ENCODE results near the gene FOXC2. TPM values are rescaled to one million over a fixed set of nuclear protein-coding genes. Genes with fewer than 3 reads are reported as not detected.

The FOXC2 gene
- total and polyA plus RNA-seq, 4 experiments from 2014 or later = not detected

- no peaks in the 10 kb centered on the region for H3K9me3 ChIP-seq (ENCODE audit: control insufficient read depth in 1 of 2, low read length in 2 of 2)
- H3K4me1 ChIP-seq (ENCODE audit: insufficient read depth, low read length) = peaks cover 12% of the 10 kb centered on the region
- POLR2A ChIA-PET (ENCODE audit: partially characterized antibody) = no interaction called here
- no peaks in the 10 kb centered on the region for H3K36me3 ChIP-seq (ENCODE audit: insufficient read depth, low read length)
- CTCF ChIA-PET (ENCODE audit: partially characterized antibody) = interaction anchor here (0.9 kb wide), 3 partner anchors 21 to 398 kb away, joined by 3 read pairs; no protein-coding TSS in a partner anchor
- no peak for DNase-seq
- H3K27me3 Mint-ChIP-seq = peaks cover 28 to 33% of the 10 kb centered on the region in 2 donors
- no peak overlapping the region for H3K4me3 ChIP-seq (ENCODE audit: low read length in 2 of 2)
- no peak overlapping the region for H3K4me3 Mint-ChIP-seq
- H3K4me1 Mint-ChIP-seq = peaks cover 4 to 14% (median 9%) of the 10 kb centered on the region in 4 donors
- peaks cover 0 to 8% (median 2%) of the 10 kb centered on the region in 8 donors for H3K9me3 Mint-ChIP-seq
- intact Hi-C loops (cut with micrococcal nuclease) = no loop called here
- no peak overlapping the region for H3K27ac Mint-ChIP-seq
- no peak overlapping the region for H3K27ac ChIP-seq (ENCODE audit: low read depth, low read length)
- no peaks in the 10 kb centered on the region for H3K36me3 Mint-ChIP-seq
- H3K27me3 ChIP-seq (ENCODE audit: insufficient read depth, low read length) = peaks cover 4% of the 10 kb centered on the region
These were observed 45.1 kb upstream of the FOXC2 start for GRCh38 chr16:86521236-86522197.

GRCh38 chr16:86522634-86523033, 44.0 kb upstream of the FOXC2 start:
- Histone ChIP-seq H3K4me3 (ENCODE audit: low read length in 2 of 2) (no peak overlapping the region), H3K27me3 (ENCODE audit: insufficient read depth, low read length) (peaks cover 4% of the 10 kb centered on the region), H3K27ac (ENCODE audit: low read depth, low read length) (no peak overlapping the region), H3K9me3 (ENCODE audit: control insufficient read depth in 1 of 2, low read length in 2 of 2) (no peaks in the 10 kb centered on the region), H3K36me3 (ENCODE audit: insufficient read depth, low read length) (no peaks in the 10 kb centered on the region), H3K4me1 (ENCODE audit: insufficient read depth, low read length) (peaks cover 12% of the 10 kb centered on the region)
- POLR2A ChIA-PET (ENCODE audit: partially characterized antibody) = no interaction called here
- CTCF ChIA-PET (ENCODE audit: partially characterized antibody) = no interaction called here
- Mint-ChIP-seq H3K4me3 (peak overlapping the region in 1 of 8 donors; percentile 54), H3K36me3 (no peaks in the 10 kb centered on the region), H3K4me1 (peaks cover 4 to 14% (median 9%) of the 10 kb centered on the region in 4 donors), H3K27me3 (peaks cover 23 to 24% of the 10 kb centered on the region in 2 donors), H3K9me3 (peaks cover 0 to 12% (median 6%) of the 10 kb centered on the region in 8 donors), H3K27ac (no peak overlapping the region)
- no peak for DNase-seq
- intact Hi-C loops (cut with micrococcal nuclease) = no loop called here

DNA sequence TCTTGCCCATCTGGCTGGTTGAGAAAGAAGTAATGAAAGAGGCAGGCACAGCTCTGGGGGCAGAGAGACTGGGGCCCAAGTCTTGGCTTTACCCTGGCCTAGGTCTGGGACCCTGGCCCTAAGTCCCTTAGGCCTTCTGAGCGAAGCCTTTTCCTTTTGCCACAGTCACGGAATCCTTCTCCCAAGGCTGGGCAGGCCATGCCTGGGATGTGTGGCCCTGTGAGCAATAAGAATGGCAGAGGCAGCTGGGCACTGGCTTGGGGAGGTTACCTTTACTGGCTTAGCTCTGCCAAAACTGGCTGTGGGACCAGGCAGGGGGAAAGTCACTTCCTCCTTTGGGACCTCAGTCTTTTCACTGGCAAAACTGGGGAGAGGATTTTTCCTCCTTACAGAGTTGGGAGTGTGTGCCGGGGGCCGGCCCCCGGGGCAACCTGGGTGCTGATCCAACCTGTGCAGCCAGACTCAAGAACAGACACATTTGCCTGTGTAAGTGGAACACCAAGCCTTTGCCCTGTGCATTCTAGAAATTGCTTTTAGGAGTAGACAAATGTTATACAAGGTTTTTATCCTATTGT, 43.4 kb upstream of the FOXC2 start:
- H3K4me1 ChIP-seq (ENCODE audit: insufficient read depth, low read length) = peaks cover 12% of the 10 kb centered on the region
- ChIA-PET CTCF (ENCODE audit: partially characterized antibody) (no interaction called here), POLR2A (ENCODE audit: partially characterized antibody) (no interaction called here)
- no peak overlapping the region for H3K27ac ChIP-seq (ENCODE audit: low read depth, low read length)
- Mint-ChIP-seq H3K36me3 (no peaks in the 10 kb centered on the region), H3K27me3 (peaks cover 20 to 21% of the 10 kb centered on the region in 2 donors), H3K4me1 (peaks cover 4 to 14% (median 9%) of the 10 kb centered on the region in 4 donors), H3K27ac (no peak overlapping the region), H3K4me3 (no peak overlapping the region), H3K9me3 (peaks cover 0 to 15% (median 6%) of the 10 kb centered on the region in 8 donors)
- DNase-seq = no peak
- intact Hi-C loops (cut with micrococcal nuclease) = no loop called here
- H3K4me3 ChIP-seq (ENCODE audit: low read length in 2 of 2) = no peak overlapping the region
- peaks cover 4% of the 10 kb centered on the region for H3K27me3 ChIP-seq (ENCODE audit: insufficient read depth, low read length)
- H3K9me3 ChIP-seq (ENCODE audit: control insufficient read depth in 1 of 2, low read length in 2 of 2) = no peaks in the 10 kb centered on the region
- H3K36me3 ChIP-seq (ENCODE audit: insufficient read depth, low read length) = no peaks in the 10 kb centered on the region

DNA sequence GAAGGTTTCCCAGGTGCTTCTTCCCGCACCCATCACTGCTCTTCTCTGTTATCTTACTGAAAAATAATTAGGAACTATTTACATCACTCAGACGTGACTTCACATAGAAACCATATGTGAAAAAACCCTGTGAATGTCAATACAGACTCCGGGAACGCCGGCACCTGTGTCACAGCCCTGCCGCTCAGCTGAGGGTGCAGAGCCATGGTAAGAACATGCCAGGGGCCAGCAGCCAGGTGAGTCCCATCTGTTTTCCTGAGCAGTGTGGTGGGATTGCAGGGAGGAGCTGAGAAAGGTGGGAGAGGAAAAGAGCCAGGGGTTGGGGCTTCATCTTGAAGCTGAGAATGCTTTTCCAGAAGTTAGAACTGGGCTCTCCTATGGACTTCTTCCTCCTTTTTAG, 42.6 kb upstream of the FOXC2 start:
- no peak overlapping the region for H3K27ac Mint-ChIP-seq
- H3K27me3 Mint-ChIP-seq = peaks cover 13 to 18% of the 10 kb centered on the region in 2 donors
- peaks cover 0 to 15% (median 6%) of the 10 kb centered on the region in 8 donors for H3K9me3 Mint-ChIP-seq
- POLR2A ChIA-PET (ENCODE audit: partially characterized antibody) = no interaction called here
- DNase-seq = no peak
- Histone ChIP-seq H3K9me3 (ENCODE audit: control insufficient read depth in 1 of 2, low read length in 2 of 2) (no peaks in the 10 kb centered on the region), H3K4me1 (ENCODE audit: insufficient read depth, low read length) (peaks cover 12% of the 10 kb centered on the region), H3K27ac (ENCODE audit: low read depth, low read length) (no peak overlapping the region), H3K27me3 (ENCODE audit: insufficient read depth, low read length) (peaks cover 4% of the 10 kb centered on the region), H3K36me3 (ENCODE audit: insufficient read depth, low read length) (no peaks in the 10 kb centered on the region), H3K4me3 (ENCODE audit: low read length in 2 of 2) (no peak overlapping the region)
- H3K36me3 Mint-ChIP-seq = no peaks in the 10 kb centered on the region
- no peak overlapping the region for H3K4me3 Mint-ChIP-seq
- CTCF ChIA-PET (ENCODE audit: partially characterized antibody) = interaction anchor here (0.8 kb wide), 1 partner anchor 9 kb away, joined by 3 read pairs; no protein-coding TSS in a partner anchor
- H3K4me1 Mint-ChIP-seq = peaks cover 3 to 13% (median 8%) of the 10 kb centered on the region in 4 donors
- intact Hi-C loops (cut with micrococcal nuclease) = no loop called here

- Histone ChIP-seq H3K9me3 (ENCODE audit: control insufficient read depth in 1 of 2, low read length in 2 of 2) (no peaks in the 10 kb centered on the region), H3K36me3 (ENCODE audit: insufficient read depth, low read length) (no peaks in the 10 kb centered on the region), H3K4me1 (ENCODE audit: insufficient read depth, low read length) (no peaks in the 10 kb centered on the region), H3K4me3 (ENCODE audit: low read length in 2 of 2) (no peak overlapping the region), H3K27ac (ENCODE audit: low read depth, low read length) (no peak overlapping the region), H3K27me3 (ENCODE audit: insufficient read depth, low read length) (peaks cover 2% of the 10 kb centered on the region)
- Mint-ChIP-seq H3K4me1 (no peaks in the 10 kb centered on the region), H3K9me3 (peaks cover 0 to 15% (median 7%) of the 10 kb centered on the region in 8 donors), H3K36me3 (peaks cover 0 to 6% of the 10 kb centered on the region in 2 donors), H3K27me3 (peaks cover 5 to 9% of the 10 kb centered on the region in 2 donors), H3K4me3 (no peak overlapping the region), H3K27ac (no peak overlapping the region)
- DNase-seq = no peak
- POLR2A ChIA-PET (ENCODE audit: partially characterized antibody) = no interaction called here
- CTCF ChIA-PET (ENCODE audit: partially characterized antibody) = no interaction called here
- intact Hi-C loops (cut with micrococcal nuclease) = no loop called here
These were observed 40.9 kb upstream of the FOXC2 start for GRCh38 chr16:86525696-86526095.

- H3K27me3 ChIP-seq (ENCODE audit: insufficient read depth, low read length) = no peaks in the 10 kb centered on the region
- POLR2A ChIA-PET (ENCODE audit: partially characterized antibody) = no interaction called here
- no peaks in the 10 kb centered on the region for H3K4me1 Mint-ChIP-seq
- CTCF ChIA-PET (ENCODE audit: partially characterized antibody) = no interaction called here
- no peak for DNase-seq
- H3K9me3 Mint-ChIP-seq = peaks cover 0 to 15% (median 7%) of the 10 kb centered on the region in 8 donors
- no peak overlapping the region for H3K27ac Mint-ChIP-seq
- H3K9me3 ChIP-seq (ENCODE audit: control insufficient read depth in 1 of 2, low read length in 2 of 2) = no peaks in the 10 kb centered on the region
- peaks cover 6 to 9% of the 10 kb centered on the region in 2 donors for H3K36me3 Mint-ChIP-seq
- H3K27me3 Mint-ChIP-seq = peaks cover 0 to 2% of the 10 kb centered on the region in 2 donors
- no peaks in the 10 kb centered on the region for H3K4me1 ChIP-seq (ENCODE audit: insufficient read depth, low read length)
- no peak overlapping the region for H3K4me3 Mint-ChIP-seq
- no peak overlapping the region for H3K4me3 ChIP-seq (ENCODE audit: low read length in 2 of 2)
- no peaks in the 10 kb centered on the region for H3K36me3 ChIP-seq (ENCODE audit: insufficient read depth, low read length)
- no peak overlapping the region for H3K27ac ChIP-seq (ENCODE audit: low read depth, low read length)
- intact Hi-C loops (cut with micrococcal nuclease) = no loop called here
These were observed 39.3 kb upstream of the FOXC2 start for GRCh38 chr16:86527366-86527765.

Data from CD4-positive, alpha-beta memory T cell (primary cell).